Measurements from ENCODE around the gene CCDC97. TPM values are rescaled to one million over a fixed set of nuclear protein-coding genes. Genes with fewer than 3 reads are reported as not detected.
A peak's percentile ranks its signal among the peaks of the same experiment; 100 is the strongest.

Gene CCDC97
- total RNA-seq, 1 experiment from 2014 or later: 18.3 TPM

- no peaks in the 10 kb centered on the region for H4K20me1 ChIP-seq (ENCODE audit: low read length)
- TF ChIP-seq EZH2phosphoT487 (IDR thresholded peaks at IDR 0.05; ENCODE audit: borderline replicate concordance, low read length) (no peak), EZH2 (IDR thresholded peaks at IDR 0.05; ENCODE audit: low read length, unreplicated experiment) (no peak), CTCF (conservative IDR thresholded peaks at IDR 0.05; ENCODE audit: low read depth, low read length) (no peak)
- peak; percentile 9; the same call in 1 of the 2 replicates for ATAC-seq
- DNase-seq: no peak
- no peaks in the 10 kb centered on the region for H3K9me2 ChIP-seq (replicated peaks; ENCODE audit: low read length)
- peaks cover 31% of the 10 kb centered on the region for H3K79me2 ChIP-seq (ENCODE audit: low read length)
- H3F3A ChIP-seq (ENCODE audit: low read length, unreplicated experiment): no peaks in the 10 kb centered on the region
- peaks cover 10% of the 10 kb centered on the region; the same call in 1 of the 2 replicates for H3K4me1 ChIP-seq (ENCODE audit: insufficient read depth, low read length)
- peaks cover 3% of the 10 kb centered on the region; the same call in 1 of the 2 replicates for H3K36me3 ChIP-seq (ENCODE audit: low read depth, low read length)
- no TSS peak for BruUV-seq (replicated peaks)
- no peak overlapping the region for H2AFZ ChIP-seq (ENCODE audit: low read length)
- no peaks in the 10 kb centered on the region for H3K9me3 ChIP-seq (ENCODE audit: low read length)
- H3K9ac ChIP-seq (ENCODE audit: low read length): peak overlapping the region; percentile 94
- peak overlapping the region; percentile 86; the same call in 1 of the 2 replicates for H3K27ac ChIP-seq (ENCODE audit: low read length)
- peak overlapping the region; percentile 76 for H3K4me3 ChIP-seq (ENCODE audit: low read length)
- H3K4me2 ChIP-seq (ENCODE audit: low read length): peak overlapping the region; percentile 96
- CTCF ChIA-PET: interaction anchor here (1.8 kb wide), 1 partner anchor 42 kb away, joined by 6 read pairs; no protein-coding TSS in a partner anchor
- intact Hi-C loops (cut with micrococcal nuclease): loop anchor here (2.0 kb wide), 1 partner anchor 46 kb away; the partner anchor contains the start of gene HNRNPUL1
- H3K27me3 ChIP-seq (ENCODE audit: low read length): no peaks in the 10 kb centered on the region
- POLR2A ChIA-PET (ENCODE audit: unreplicated experiment): no interaction called here
Measured at GRCh38 chr19:41311072-41311471, 1.1 kb downstream of the CCDC97 start.

DNA sequence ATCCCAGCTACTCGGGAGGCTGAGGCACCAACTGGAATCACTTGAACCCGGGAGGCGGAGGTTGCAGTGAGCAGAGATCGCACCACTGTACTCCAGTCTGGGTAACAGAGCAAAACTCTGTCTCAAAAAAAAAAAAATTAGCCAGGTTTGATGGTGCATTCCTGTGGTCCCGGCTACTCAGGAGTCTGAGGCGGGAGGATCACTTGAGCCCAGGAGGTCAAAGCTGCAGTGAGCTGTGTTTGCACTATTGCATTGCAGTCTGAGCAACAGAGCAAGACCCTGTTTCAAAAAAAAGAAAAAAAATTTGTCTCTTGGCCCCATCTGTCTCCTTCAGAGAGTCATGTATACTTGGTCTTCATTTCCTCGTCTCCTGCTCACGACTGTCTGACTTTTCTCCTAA is 1.6 kb downstream of the CCDC97 start:
- H4K20me1 ChIP-seq (ENCODE audit: low read length): no peaks in the 10 kb centered on the region
- peak overlapping the region; percentile 96 for H3K4me2 ChIP-seq (ENCODE audit: low read length)
- TF ChIP-seq EZH2phosphoT487 (IDR thresholded peaks at IDR 0.05; ENCODE audit: borderline replicate concordance, low read length): no peak
- no peak for TF ChIP-seq CTCF (conservative IDR thresholded peaks at IDR 0.05; ENCODE audit: low read depth, low read length)
- TF ChIP-seq EZH2 (IDR thresholded peaks at IDR 0.05; ENCODE audit: low read length, unreplicated experiment): no peak
- ChIA-PET POLR2A (ENCODE audit: unreplicated experiment) (no interaction called here), CTCF (interaction anchor here (1.8 kb wide), 1 partner anchor 41 kb away, joined by 6 read pairs; no protein-coding TSS in a partner anchor)
- no peaks in the 10 kb centered on the region for H3F3A ChIP-seq (ENCODE audit: low read length, unreplicated experiment)
- no peak for DNase-seq
- no peak overlapping the region for H3K27ac ChIP-seq (ENCODE audit: low read length)
- H2AFZ ChIP-seq (ENCODE audit: low read length): no peak overlapping the region
- H3K36me3 ChIP-seq (ENCODE audit: low read depth, low read length): no peaks in the 10 kb centered on the region; the same call in 1 of the 2 replicates
- no TSS peak for BruUV-seq (replicated peaks)
- peaks cover 10% of the 10 kb centered on the region; the same call in 1 of the 2 replicates for H3K4me1 ChIP-seq (ENCODE audit: insufficient read depth, low read length)
- ATAC-seq: no peak
- peak overlapping the region; percentile 76 for H3K4me3 ChIP-seq (ENCODE audit: low read length)
- no peaks in the 10 kb centered on the region for H3K9me2 ChIP-seq (replicated peaks; ENCODE audit: low read length)
- no peak overlapping the region for H3K9ac ChIP-seq (ENCODE audit: low read length)
- intact Hi-C loops (cut with micrococcal nuclease): loop anchor here (2.0 kb wide), 1 partner anchor 47 kb away; the partner anchor contains the start of gene HNRNPUL1
- H3K9me3 ChIP-seq (ENCODE audit: low read length): no peaks in the 10 kb centered on the region
- no peaks in the 10 kb centered on the region for H3K27me3 ChIP-seq (ENCODE audit: low read length)
- H3K79me2 ChIP-seq (ENCODE audit: low read length): peaks cover 31% of the 10 kb centered on the region

- Histone ChIP-seq H3K9ac (ENCODE audit: low read length) (no peak overlapping the region), H2AFZ (ENCODE audit: low read length) (no peak overlapping the region), H3K27ac (ENCODE audit: low read length) (no peak overlapping the region), H3K9me3 (ENCODE audit: low read length) (no peaks in the 10 kb centered on the region), H4K20me1 (ENCODE audit: low read length) (no peaks in the 10 kb centered on the region), H3K27me3 (ENCODE audit: low read length) (no peaks in the 10 kb centered on the region), H3K4me2 (ENCODE audit: low read length) (no peak overlapping the region), H3K36me3 (ENCODE audit: low read depth, low read length) (peaks cover 8% of the 10 kb centered on the region; the same call in 1 of the 2 replicates), H3K9me2 (replicated peaks; ENCODE audit: low read length) (no peaks in the 10 kb centered on the region), H3K4me3 (ENCODE audit: low read length) (no peak overlapping the region), H3K79me2 (ENCODE audit: low read length) (peaks cover 21% of the 10 kb centered on the region), H3F3A (ENCODE audit: low read length, unreplicated experiment) (no peaks in the 10 kb centered on the region), H3K4me1 (ENCODE audit: insufficient read depth, low read length) (no peaks in the 10 kb centered on the region; the same call in 1 of the 2 replicates)
- ATAC-seq (no peak), DNase-seq (no peak)
- ChIA-PET POLR2A (ENCODE audit: unreplicated experiment) (no interaction called here), CTCF (no interaction called here)
- intact Hi-C loops (cut with micrococcal nuclease): no loop called here
- no TSS peak for BruUV-seq (replicated peaks)
- no peak for TF ChIP-seq CTCF (conservative IDR thresholded peaks at IDR 0.05; ENCODE audit: low read depth, low read length)
- no peak for TF ChIP-seq EZH2phosphoT487 (IDR thresholded peaks at IDR 0.05; ENCODE audit: borderline replicate concordance, low read length)
- TF ChIP-seq EZH2 (IDR thresholded peaks at IDR 0.05; ENCODE audit: low read length, unreplicated experiment): no peak
Measured at GRCh38 chr19:41316306-41316920, 6.4 kb downstream of the CCDC97 start.

All from PC-3 (cell line).